ENCODE measurements around the gene WDTC1. TPM values are rescaled to one million over a fixed set of nuclear protein-coding genes. Genes with fewer than 3 reads are reported as not detected.

Gene WDTC1
- total RNA-seq, 1 donor from 2014 or later, result 29.2 TPM

DNA sequence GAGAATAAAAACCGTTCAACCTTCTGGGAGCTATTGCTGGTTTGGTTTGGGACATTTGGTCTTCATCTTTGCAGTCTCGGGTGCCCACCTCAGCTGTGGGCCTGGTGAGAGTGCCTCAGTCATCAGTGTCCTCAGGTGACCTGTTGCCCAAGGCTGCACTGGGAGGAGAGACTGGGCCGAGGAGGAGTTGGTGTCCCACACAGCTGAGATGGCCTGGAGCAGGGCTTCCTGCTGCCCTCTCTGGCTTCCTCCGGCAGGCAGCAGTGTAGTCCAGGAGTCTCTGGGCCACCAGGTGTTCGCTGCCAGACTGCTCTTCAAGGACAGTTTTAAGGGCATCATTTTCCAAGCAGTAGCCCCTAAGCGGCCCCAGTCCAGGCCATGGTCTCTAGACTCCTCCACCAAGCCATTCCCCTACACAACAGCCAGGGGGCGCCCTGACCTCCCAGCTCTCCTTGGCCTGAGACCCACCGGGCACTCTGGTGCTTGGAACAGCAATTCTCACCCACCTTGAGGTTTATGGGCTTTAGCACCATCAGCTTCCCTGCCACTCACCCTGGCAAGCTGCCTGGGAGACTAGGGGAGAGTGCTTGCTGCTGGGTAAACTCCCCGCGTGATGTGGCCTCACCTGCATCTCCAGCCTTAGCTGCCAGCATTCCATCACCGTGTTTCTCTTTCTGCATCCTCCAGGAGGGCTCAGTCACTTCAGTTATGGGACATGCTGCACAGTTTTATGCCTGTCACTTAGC lies 98.3 kb downstream of the WDTC1 start:
- DNase-seq (ENCODE audit: low spot score), result no peak

DNA sequence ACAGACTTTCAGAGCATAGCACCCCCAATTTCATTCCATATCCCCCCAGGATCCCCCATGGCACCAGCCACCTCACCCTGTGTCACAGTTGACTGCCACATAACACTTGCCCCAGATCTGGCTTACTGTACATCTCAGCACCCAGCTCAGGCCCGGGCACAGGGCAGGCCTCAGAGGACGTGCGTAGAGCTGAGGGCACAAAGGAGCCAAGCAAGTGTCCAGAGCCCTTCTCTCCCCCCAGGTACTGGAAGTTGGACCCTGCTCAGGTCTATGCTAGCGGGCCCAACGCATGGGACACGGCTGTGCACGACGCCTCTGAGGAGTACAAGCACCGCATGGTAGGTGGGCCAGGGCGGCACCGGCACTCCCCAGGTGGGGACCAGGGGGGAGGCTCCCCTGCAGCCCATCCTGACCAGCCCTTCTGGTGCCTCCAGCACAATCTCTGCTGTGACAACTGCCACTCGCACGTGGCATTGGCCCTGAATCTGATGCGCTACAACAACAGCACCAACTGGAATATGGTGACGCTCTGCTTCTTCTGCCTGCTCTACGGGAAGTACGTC lies 99.4 kb downstream of the WDTC1 start:
- no peak for DNase-seq (ENCODE audit: low spot score)

DNA sequence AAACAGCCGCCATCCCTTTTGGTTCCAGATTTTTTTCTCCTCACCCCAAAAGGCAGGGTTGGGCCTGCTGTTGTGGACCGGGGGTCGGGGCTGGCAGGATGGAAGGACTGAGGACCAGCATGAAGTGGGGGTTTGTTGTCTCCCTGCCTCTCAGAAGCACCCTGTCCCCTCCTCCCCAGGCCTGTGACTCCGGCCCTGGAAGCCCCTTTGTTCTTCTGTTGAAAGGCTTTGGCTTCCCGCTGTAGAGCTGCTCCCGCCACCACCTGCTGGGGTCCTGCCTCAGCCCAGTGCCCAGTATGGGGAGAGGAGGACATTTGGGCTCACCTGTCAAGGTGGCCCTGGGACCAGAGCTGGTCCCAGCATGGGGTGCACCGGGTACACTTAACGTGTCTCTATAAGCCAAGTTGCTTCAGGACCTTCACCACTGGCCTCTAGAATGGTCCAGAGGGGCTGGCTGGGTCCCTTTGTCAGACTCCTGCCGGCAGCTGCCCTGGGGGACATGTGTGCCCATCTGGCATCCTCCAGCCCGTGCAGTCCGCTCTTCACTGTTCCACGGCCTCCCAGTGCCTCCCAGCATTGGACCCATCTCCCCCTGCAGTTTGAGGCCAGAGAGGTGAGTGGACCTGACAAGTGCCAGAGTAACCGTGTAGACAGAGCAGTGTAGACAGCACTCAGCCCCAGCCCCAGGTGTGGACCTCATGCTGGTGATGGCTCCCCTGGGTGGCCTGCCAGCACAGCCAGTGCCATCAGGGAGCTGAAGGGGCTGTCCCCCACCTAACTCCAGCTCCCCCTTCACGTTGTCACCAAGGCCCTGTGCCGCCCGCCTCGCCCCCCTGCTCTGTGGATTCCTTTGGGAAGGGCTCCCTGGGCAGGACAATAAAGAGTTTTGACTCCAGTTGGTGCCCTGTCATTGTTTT lies 101.3 kb downstream of the WDTC1 start:
- no peak for DNase-seq (ENCODE audit: low spot score)

DNA sequence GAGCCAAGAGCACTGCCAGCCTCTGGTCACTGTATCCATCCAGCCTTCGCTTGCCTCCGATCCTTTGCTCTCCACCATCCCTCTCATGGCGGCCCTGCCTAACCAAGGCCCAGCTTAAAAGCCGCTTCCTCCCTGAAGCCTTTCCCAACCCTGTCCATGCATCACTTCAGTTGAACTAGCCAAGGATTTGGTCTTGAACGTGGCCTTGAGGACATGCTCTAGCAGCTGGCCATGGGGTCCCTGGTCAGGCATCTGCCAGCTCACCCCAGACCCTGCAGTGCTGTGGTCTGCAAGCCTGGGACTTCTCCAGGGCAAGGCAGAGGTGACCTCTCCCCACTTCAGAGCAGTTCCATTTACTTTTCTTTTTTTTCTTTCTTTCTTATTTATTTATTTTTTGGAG lies 102.3 kb downstream of the WDTC1 start:
- no peak for DNase-seq (ENCODE audit: low spot score)

DNA sequence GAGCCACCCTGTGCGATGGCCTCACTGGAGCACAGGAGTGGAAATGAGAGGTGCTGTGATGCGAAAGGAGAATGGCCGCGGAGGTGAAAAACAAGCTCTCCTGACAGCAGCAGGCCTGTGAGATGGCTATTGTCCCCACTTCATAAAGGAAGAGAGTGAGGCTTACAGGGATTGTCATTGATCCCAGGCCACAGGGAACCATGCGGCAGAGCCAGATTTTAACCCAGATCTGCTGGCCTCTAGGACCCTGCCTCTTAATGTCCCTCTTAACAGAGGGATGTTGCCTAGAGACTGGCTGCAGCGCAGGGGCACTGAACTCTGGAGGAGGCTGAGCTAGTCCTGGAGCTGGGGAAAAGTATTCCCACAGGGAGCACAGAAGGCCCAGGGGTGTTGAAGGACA lies 104.3 kb downstream of the WDTC1 start:
- DNase-seq (ENCODE audit: low spot score), result no peak

DNA sequence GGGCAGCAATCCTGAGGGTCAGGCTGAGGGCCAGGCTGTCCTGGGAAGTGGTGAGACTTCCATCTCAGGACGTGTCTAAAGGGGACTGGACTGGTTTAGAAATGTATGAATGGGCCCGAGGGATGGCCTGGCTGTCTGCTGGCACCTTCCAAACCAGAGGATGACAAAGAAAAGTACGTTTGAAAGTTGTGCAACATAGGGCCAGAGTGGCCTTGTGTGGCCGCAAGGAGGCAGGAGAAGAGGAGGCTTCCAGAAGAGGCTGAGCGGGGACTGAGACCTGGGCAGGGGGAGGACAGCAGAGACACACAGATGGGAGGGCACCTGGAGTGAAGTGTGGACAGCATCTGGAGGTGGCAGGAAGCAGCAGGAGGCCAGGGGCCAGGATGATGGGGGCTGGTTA lies 104.8 kb downstream of the WDTC1 start:
- DNase-seq (ENCODE audit: low spot score), result no peak

DNA sequence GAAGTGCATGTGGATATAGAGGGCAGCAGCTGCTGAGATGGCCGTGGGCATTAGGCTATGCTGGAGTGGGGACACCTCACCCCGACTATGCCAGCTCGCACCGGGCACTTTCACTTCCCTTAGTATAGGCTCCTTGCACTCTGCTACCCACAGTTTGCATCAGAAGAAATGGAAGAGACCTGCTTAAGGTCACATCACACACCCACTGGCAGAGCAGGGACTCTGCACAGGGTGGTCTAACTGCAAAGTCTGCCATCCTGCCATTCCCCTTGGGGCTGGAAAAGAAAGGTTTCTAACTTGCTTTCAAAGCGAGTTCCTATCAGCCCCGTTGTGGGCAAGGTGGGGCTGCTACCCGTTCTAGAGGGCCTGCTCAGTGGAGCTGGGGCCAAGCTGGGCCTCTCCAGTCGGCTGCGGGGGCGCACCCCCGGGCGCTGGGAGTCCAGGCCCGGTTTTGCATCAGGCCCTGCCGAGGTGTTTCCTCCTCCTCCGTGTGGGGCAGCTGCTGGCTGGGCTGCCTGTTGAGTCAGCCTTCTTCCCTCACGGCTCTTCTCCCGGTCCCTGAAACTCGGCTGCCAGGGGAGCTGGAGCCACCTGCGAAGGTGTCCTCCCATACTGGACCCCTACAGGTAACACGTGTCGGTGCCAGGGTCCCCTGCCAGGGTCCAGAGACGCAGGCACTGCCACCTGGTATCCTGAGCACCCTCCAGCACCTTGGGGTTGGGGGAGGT lies 107.3 kb downstream of the WDTC1 start, which contains the start of gene SYTL1:
SYTL1 (plus strand) TSS at position 498 of the 728 bp plus-strand sequence. CDS start 3,313 bp downstream, outside the sequence.
- no peak for DNase-seq (ENCODE audit: low spot score)

DNA sequence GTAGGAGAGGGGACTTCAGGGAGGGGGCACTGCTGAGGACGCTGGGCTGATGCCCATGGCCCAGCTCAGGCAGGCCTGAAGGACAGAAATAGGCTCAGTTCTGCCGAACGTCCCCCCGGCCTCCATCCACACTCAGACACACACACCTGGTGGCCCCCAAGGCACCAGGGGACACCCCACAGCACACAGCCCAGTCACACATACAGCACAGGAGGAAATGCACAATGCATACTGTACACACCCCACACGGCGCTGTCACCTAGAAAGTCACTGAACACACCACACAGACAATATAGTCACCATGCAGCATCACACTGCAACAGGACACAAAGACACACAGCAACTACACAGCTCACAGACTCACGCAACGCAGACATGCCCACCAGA lies 108.0 kb downstream of the WDTC1 start:
- DNase-seq (ENCODE audit: low spot score), result no peak

DNA sequence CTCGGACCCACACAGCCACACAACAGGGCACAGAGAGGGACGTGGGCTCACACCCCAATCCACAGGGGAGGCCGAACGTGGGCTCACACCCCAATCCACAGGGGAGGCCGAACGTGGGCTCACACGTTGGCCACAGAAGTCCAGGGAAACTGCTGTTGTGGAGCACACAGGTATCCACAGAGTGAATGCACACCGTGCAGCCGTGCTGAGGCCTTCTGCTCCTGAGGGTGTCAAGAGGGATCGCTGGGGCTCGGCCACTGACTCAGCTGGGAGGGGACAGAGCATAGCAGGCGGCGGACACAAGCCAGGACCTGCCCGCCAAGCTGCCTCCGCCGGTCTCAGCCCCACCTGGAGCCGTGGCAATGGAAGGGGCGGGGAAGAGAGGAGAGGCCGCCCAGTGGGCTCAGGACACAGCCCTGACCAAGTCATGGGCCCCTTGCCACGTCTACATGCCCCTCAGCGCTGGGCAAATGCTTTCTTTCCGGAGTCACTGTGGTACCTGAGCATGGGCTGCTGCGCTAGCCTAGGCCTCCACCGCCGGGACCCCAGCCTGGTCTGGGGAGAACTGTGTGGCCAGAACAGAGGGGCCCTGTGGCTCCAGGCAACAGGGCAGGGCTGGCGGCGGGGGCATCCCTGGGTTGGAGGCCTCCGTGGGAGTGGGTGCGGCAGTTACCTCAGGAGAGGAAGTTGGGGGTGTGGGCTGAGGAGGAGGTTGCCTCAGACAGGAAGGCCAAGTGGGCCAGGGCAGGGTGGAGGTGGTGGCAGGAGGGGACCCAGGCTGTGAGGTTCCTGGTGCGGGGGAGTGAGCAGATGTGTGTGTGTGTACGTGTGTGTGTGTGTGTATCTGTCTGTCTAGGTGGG lies 108.6 kb downstream of the WDTC1 start:
- DNase-seq (ENCODE audit: low spot score), result no peak

DNA sequence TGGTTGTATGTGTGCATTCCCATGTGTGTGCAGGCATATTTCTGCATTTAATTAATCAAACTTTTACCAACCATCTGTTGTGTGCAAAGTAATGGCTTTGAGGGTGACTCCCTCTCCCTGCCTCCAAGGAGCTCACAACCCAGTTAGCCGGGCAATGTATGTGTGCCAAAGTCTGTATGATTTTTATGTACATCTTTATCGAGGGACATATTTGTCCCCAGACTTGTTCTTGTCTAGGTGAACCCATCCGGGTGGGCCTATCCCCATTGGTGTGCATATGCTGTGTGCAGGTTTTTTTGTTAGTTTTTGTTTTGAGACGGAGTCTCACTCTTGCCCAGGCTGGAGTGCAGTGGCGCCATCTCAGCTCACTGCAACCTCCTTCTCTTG lies 109.2 kb downstream of the WDTC1 start:
- no peak for DNase-seq (ENCODE audit: low spot score)

DNA sequence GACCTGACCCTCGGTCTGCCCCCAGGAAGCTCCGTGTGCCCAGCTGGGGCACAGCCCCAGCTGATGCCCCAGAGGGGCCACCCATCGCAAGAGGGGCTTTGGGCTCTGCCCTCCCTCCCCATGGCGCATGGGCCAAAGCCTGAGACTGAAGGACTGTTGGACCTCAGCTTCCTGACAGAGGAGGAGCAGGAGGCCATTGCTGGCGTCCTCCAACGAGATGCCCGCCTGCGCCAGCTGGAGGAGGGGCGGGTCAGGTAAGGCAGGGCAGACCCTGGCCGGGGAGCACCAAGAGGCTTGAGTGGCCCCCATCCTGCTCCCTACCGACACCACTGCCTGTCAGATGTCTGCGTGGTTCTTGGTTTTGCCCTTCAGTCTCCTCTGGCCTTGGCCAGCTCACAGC lies 110.8 kb downstream of the WDTC1 start:
- DNase-seq (ENCODE audit: low spot score), result no peak

DNA sequence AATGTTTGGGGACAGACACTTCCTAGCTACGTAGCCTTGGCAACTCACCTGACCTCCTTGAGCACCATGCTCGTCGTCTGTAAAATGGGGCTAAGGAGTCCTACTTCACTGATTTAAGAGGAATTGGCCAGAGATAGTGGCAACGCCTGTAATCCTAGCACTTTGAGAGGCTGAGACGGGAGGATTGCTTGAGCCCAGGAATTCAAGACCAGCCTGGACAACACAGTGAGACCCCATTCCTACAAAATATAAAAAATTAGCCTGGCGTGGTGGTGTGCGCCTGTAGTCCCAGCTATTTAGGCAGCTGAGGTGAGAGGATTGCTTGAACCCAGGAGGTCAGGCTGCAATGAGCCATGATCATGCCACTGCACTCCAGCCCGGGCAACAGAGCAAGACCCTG lies 111.9 kb downstream of the WDTC1 start:
- no peak for DNase-seq (ENCODE audit: low spot score)

DNA sequence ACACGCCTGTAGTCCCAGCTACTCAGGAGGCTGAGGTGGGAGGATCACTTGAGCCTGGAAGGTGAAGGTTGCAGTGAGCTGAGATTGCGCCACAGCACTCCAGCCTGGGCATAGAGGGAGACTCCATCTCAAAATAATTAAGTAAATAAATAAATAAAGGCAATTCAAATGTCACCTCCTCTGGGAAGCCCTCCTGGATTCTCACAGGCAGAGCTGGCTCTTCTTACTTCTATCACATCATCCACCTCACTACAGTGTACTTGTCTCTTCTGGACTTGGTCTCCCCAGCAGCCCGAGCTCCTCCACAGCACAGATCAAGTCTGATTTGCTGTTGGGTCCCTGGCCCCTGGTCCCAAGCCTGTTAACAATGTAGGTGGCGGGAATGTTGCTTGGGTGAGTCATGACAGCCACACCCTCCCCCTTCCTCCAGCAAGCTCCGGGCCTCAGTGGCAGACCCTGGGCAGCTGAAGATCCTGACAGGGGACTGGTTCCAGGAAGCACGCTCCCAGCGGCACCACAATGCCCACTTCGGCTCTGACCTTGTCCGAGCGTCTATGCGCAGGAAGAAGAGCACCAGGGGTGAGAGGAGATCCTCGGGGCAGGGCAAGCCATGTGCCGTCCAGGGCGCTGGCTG lies 112.7 kb downstream of the WDTC1 start:
- DNase-seq (ENCODE audit: low spot score), result no peak

DNA sequence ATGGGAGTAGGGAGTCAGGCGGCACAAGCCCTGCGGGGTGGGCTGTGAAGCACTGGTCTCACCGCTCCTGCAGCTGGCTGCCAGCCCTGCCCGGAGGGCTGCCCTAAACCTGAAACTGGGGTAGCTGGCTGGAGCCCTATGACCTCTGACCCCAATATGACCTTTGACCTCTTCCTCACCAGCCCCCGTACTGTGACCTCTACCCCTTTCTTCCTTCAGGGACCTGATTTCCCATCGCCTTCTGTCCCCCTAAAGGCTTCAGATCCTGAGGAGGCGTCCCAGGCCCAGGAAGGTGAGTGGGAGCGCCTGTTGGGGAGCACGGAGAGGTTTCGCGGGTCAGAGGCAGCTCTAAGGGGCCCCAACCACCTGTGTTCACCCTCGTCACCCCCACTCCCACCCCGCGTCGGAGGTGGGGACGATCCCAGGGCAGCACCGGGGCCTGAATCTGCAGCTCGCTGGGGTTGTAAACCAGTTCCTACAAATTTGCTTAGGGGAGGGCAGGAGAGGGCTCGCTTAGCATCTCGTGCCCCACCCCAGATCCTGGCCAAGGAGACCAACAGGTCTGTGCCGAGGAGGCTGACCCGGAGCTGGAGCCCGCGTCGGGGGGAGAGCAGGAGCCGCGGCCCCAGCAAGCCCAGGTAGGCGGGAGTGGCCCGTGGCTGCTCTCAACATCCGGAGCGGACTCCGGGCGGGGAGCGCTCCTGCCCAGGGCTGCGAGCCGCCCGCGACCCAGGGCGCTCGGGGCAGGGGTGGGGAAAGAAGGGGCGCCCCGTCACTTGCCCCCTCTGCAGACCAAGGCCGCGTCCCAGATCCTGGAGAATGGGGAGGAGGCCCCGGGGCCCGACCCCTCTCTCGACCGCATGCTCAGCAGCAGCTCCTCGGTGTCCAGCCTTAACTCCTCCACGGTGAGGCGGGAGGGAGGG lies 114.7 kb downstream of the WDTC1 start:
- no peak for DNase-seq (ENCODE audit: low spot score)

DNA sequence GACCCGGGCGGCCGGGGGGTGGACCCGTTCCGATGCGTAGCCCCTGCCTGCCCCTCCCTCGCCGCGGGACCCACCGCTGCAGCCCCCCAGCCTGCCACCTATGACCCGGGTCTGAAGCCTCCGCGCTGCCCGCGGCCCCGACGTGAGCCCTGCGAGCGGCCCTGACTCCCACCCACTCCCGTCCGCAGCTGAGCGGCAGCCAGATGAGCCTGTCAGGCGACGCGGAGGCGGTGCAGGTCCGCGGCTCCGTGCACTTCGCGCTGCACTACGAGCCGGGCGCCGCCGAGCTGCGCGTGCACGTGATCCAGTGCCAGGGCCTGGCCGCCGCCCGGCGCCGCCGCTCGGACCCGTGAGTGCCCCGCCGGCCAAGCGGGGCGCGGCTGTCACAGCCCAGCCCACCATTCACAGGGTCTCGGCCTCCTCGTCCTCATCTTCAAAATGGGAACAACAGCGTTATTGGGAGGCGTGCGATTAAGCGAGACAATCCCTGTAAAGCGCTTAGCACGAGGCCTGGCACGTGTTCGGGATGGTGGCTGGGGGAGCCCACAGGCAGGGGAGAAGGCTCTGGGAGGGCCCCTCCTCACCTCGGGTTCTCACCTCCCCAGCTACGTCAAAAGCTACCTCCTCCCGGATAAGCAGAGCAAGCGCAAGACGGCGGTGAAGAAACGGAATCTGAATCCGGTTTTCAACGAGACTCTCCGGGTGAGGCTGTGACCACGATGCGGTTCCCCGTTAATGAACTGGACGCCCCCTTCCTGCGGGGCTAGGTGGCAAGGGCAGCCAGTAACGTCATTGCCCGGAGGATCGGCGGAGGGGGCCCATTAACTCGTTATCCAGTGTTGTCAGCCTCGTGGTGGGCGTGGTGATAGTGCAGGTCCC lies 115.6 kb downstream of the WDTC1 start:
- no peak for DNase-seq (ENCODE audit: low spot score)

DNA sequence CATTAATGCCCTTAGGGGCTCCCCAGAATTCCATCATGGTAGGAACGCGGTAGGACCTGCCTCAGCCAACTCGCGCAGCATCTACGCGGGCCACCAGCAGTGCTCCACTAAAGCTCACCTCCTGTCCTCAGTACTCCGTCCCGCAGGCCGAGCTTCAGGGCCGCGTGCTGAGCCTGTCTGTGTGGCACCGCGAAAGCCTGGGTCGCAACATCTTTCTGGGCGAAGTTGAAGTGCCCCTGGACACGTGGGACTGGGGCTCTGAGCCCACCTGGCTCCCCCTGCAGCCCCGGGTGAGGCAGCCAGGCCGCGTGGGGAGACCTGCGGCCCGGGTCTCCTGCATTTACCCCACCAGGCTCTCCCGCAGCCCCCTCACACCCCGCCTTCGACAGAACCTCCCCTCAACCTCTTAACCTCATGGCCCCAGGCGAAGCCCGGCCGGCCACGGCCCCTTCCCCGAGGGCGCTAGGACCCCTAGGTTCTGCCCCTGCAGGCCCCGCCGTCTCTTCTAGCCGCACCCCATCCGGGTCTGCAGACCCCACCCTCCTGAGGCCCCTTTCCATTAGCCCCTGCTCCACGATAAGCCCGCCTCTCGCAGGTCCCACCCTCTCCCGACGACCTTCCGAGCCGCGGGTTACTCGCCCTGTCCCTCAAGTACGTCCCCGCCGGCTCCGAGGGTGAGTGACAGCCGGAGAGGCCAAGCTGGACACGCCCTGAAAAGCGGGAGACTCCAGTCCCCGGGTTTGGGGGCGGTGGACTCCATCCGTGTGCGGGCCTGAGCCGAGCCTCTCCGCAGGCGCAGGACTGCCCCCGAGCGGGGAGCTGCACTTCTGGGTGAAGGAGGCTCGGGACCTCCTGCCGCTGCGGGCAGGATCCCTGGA lies 116.5 kb downstream of the WDTC1 start:
- DNase-seq (ENCODE audit: low spot score), result no peak

Measured in mesenteric fat pad (tissue), 1 donor.